ENCODE measurements around the gene CAV1.

Gene CAV1

GRCh38 chr7:116532102-116532688, 7.4 kb downstream of the CAV1 start:
- H3K27ac ChIP-seq, result no peak overlapping the region
- TF ChIP-seq CTCF (IDR thresholded peaks at IDR 0.05) (no peak), ZFX (IDR thresholded peaks at IDR 0.05; ENCODE audit: borderline replicate concordance) (no peak)

- TF ChIP-seq CTCF (IDR thresholded peaks at IDR 0.05) (no peak), ZFX (IDR thresholded peaks at IDR 0.05; ENCODE audit: borderline replicate concordance) (no peak)
- no peak overlapping the region for H3K27ac ChIP-seq
Measured at GRCh38 chr7:116534790-116535189, 10.0 kb downstream of the CAV1 start.

GRCh38 chr7:116535416-116535815, 10.6 kb downstream of the CAV1 start:
- H3K27ac ChIP-seq, result no peak overlapping the region
- no peak for TF ChIP-seq CTCF (IDR thresholded peaks at IDR 0.05)
- no peak for TF ChIP-seq ZFX (IDR thresholded peaks at IDR 0.05; ENCODE audit: borderline replicate concordance)

- TF ChIP-seq ZFX (IDR thresholded peaks at IDR 0.05; ENCODE audit: borderline replicate concordance), result no peak
- TF ChIP-seq CTCF (IDR thresholded peaks at IDR 0.05), result no peak
- H3K27ac ChIP-seq, result no peak overlapping the region
Measured at GRCh38 chr7:116538138-116538537, 13.3 kb downstream of the CAV1 start.

- no peak overlapping the region for H3K27ac ChIP-seq
- no peak for TF ChIP-seq CTCF (IDR thresholded peaks at IDR 0.05)
- no peak for TF ChIP-seq ZFX (IDR thresholded peaks at IDR 0.05; ENCODE audit: borderline replicate concordance)
Measured at GRCh38 chr7:116539879-116540278, 15.0 kb downstream of the CAV1 start.

- TF ChIP-seq CTCF (IDR thresholded peaks at IDR 0.05) (no peak), ZFX (IDR thresholded peaks at IDR 0.05; ENCODE audit: borderline replicate concordance) (no peak)
Measured at GRCh38 chr7:116540743-116541142, 15.9 kb downstream of the CAV1 start.

GRCh38 chr7:116541951-116542350, 17.1 kb downstream of the CAV1 start:
- H3K27ac ChIP-seq, result no peak overlapping the region
- TF ChIP-seq ZFX (IDR thresholded peaks at IDR 0.05; ENCODE audit: borderline replicate concordance) (no peak), CTCF (IDR thresholded peaks at IDR 0.05) (no peak)

More at GRCh38 chr7:116540743-116541142, 15.9 kb downstream of the CAV1 start:
- H3K27ac ChIP-seq, result no peak overlapping the region
